Cardiac ventricle fibroblast (primary cell): ENCODE measurements around the gene ARHGAP12. TPM values are rescaled to one million over a fixed set of nuclear protein-coding genes. Genes with fewer than 3 reads are reported as not detected.

ENCODE experiments used
- total RNA-seq: library from RNA; depleted of rRNA; stranded (reverse); fragments of >200 nt; gene quantifications from 2 replicates; pipeline ENCODE4 v1.2.3, GENCODE V29; 2015

Gene ARHGAP12, protein sequence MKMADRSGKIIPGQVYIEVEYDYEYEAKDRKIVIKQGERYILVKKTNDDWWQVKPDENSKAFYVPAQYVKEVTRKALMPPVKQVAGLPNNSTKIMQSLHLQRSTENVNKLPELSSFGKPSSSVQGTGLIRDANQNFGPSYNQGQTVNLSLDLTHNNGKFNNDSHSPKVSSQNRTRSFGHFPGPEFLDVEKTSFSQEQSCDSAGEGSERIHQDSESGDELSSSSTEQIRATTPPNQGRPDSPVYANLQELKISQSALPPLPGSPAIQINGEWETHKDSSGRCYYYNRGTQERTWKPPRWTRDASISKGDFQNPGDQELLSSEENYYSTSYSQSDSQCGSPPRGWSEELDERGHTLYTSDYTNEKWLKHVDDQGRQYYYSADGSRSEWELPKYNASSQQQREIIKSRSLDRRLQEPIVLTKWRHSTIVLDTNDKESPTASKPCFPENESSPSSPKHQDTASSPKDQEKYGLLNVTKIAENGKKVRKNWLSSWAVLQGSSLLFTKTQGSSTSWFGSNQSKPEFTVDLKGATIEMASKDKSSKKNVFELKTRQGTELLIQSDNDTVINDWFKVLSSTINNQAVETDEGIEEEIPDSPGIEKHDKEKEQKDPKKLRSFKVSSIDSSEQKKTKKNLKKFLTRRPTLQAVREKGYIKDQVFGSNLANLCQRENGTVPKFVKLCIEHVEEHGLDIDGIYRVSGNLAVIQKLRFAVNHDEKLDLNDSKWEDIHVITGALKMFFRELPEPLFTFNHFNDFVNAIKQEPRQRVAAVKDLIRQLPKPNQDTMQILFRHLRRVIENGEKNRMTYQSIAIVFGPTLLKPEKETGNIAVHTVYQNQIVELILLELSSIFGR
- 12.4 and 16.6 TPM in 2 replicates for total RNA-seq

GRCh38 chr10:31928549-31929260 lies at the start of gene ARHGAP12:
Gene ARHGAP12 (minus strand): TSS chr10:31928831. CDS start chr10:31908855, 19,976 bp downstream.

Other genes starting within 250 kb of the ARHGAP12 start
- 43.3 and 49.6 TPM in 2 replicates for gene KIF5B, start 127.6 kb upstream of the ARHGAP12 start, total RNA-seq